Activated naive CD4-positive, alpha-beta T cell treated with anti-CD3 and anti-CD28 coated beads, Interleukin-2, amount 50 U/mL, for 24 hours (primary cell): ENCODE data around the gene CCDC148.

Source experiments
- H3K27ac Mint-ChIP-seq: one replicate; pipeline ENCODE4 v1.8.0; 2021; ENCODE audit warnings: mild to moderate bottlenecking, mixed read lengths
- H3K27me3 Mint-ChIP-seq: one replicate; pipeline ENCODE4 v1.8.0; 2021; ENCODE audit warnings: mixed read lengths
- H3K36me3 Mint-ChIP-seq: one replicate; pipeline ENCODE4 v1.8.0; 2021; ENCODE audit warnings: mixed read lengths
- H3K4me1 Mint-ChIP-seq: one replicate; pipeline ENCODE4 v1.8.0; 2021; ENCODE audit warnings: mixed read lengths
- H3K4me3 Mint-ChIP-seq: one replicate; pipeline ENCODE4 v1.8.0; 2021; ENCODE audit warnings: mild to moderate bottlenecking, mixed read lengths
- H3K9me3 Mint-ChIP-seq: one replicate; pipeline ENCODE4 v1.8.0; 2021; ENCODE audit warnings: mixed read lengths

CCDC148 gene

DNA sequence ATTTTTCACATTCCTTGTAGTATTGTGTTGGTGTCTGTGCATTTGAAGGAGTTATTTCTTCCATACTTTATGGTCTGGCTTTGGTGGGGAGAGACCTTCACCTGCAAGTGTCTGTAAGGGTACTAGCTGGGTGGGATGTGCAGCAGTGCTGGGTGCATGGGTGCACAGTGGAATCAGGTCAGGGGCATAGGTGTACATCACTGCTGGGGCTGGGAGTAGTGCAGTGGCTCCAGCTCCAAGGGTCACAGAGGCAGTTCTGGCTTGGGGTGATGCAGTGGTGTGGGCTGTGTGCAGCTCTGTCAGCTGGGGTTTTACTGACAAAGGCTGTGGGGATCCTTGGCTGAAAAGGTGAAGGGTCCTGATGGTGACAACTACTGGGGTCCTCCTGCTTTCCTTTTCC, 44.8 kb downstream of the CCDC148 start:
- H3K4me1 Mint-ChIP-seq: no peaks in the 10 kb centered on the region
- H3K27ac Mint-ChIP-seq: no peak overlapping the region
- peaks cover 7% of the 10 kb centered on the region for H3K27me3 Mint-ChIP-seq
- no peak overlapping the region for H3K4me3 Mint-ChIP-seq
- H3K9me3 Mint-ChIP-seq: peaks cover 8% of the 10 kb centered on the region
- peaks cover 3% of the 10 kb centered on the region for H3K36me3 Mint-ChIP-seq

DNA sequence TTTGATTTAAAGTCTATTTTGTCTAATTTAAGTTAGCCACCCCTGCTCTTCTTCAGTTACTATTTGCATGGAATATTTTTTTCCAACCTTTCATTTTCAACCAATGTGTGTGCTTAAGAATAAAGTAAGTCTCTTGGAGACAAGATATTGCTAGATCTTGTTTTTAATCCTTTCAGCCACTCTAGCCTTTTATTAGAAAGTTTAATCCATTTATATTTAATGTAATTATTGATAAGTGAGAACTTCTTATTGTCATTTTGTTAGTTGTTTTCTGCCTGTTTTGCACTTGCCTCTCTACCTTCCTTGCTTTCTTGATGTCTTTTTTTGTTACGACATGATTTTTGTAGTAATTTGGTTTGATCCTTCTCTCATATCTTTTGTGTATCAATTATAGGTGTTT, 46.4 kb downstream of the CCDC148 start:
- H3K4me3 Mint-ChIP-seq: no peak overlapping the region
- H3K36me3 Mint-ChIP-seq: no peaks in the 10 kb centered on the region
- no peak overlapping the region for H3K27ac Mint-ChIP-seq
- peaks cover 6% of the 10 kb centered on the region for H3K27me3 Mint-ChIP-seq
- peaks cover 3% of the 10 kb centered on the region for H3K9me3 Mint-ChIP-seq
- H3K4me1 Mint-ChIP-seq: no peaks in the 10 kb centered on the region

DNA sequence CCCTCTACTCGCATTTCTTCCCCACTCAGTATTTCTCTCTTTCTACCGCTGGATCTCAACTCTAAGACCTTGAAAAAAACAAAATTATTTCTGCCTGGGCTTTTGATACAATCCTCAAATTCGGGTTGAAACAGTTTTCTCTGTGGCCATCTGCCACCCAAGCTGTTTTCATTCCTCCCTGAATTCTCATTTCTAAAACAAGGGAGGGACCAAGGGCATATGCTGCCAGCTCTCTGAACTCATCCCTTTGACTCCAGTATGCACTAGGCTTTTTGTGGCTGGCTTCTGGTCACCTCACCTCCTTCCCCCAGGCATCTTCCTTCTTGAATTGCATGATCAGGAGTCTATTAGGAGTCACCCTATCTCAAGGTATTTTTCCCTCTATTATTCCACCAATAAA, 49.5 kb downstream of the CCDC148 start:
- H3K4me3 Mint-ChIP-seq: no peak overlapping the region
- peaks cover 2% of the 10 kb centered on the region for H3K27me3 Mint-ChIP-seq
- no peaks in the 10 kb centered on the region for H3K36me3 Mint-ChIP-seq
- no peak overlapping the region for H3K27ac Mint-ChIP-seq
- H3K9me3 Mint-ChIP-seq: no peaks in the 10 kb centered on the region
- no peaks in the 10 kb centered on the region for H3K4me1 Mint-ChIP-seq

DNA sequence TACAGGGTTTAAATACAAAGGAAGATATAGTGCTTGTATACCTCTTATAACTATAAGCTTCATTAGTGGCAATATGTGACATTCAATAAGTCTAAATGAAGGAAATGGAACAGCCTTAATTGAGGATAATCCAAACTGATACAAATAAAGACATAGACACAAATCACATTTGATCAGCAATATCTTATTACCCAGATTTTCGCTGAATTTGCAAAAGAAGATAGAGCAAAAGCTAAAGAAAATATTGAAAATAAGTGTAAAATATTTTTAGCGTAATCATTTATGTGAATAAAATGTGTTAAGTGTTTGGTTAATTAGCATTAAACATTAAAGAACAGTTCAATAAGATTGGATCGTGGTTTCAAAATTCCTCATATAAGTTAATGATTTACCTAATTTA, 51.2 kb downstream of the CCDC148 start:
- H3K36me3 Mint-ChIP-seq: no peaks in the 10 kb centered on the region
- H3K27ac Mint-ChIP-seq: no peak overlapping the region
- H3K4me1 Mint-ChIP-seq: no peaks in the 10 kb centered on the region
- peaks cover 4% of the 10 kb centered on the region for H3K27me3 Mint-ChIP-seq
- no peak overlapping the region for H3K4me3 Mint-ChIP-seq
- no peaks in the 10 kb centered on the region for H3K9me3 Mint-ChIP-seq

DNA sequence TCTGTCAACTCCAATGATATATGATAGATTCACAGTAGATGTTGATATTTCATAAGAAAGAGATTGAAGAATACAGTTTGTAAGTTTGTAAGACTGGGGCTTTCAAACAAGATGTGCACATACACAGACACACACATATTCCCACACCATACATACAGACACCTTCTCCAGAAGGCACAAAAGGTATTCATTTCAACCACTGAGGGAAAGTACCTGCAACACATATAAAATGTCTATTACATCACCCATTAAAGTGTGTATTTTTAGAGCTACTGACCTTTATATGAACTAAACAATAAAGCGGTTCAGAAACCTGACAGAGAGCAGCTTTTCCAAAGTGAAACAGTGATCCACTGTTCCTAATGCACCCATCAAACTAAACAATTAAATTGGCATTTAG, 53.3 kb downstream of the CCDC148 start:
- H3K9me3 Mint-ChIP-seq: no peaks in the 10 kb centered on the region
- H3K4me1 Mint-ChIP-seq: no peaks in the 10 kb centered on the region
- H3K4me3 Mint-ChIP-seq: no peak overlapping the region
- H3K36me3 Mint-ChIP-seq: peaks cover 2% of the 10 kb centered on the region
- peaks cover 8% of the 10 kb centered on the region for H3K27me3 Mint-ChIP-seq
- H3K27ac Mint-ChIP-seq: no peak overlapping the region

DNA sequence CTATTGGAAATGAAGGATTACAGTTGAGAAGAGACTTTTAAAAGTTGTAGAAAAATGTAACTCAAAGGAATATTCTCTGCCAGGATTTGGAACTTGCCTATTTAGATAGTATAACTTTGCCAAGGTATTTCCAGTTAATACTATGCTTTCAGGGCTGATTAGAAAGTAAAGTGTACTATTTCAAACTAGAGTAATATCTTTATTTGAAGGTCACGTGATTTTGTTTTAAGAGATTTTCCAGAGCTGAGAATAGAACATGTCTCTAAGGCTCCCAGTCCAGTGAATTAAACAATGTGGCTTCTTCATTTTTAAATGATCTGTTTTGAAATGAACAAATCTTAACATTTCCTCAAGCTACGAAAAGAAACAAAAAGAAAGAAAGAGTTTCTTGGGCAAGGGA, 53.9 kb downstream of the CCDC148 start:
- Mint-ChIP-seq H3K4me3 (no peak overlapping the region), H3K27me3 (peaks cover 12% of the 10 kb centered on the region), H3K27ac (no peak overlapping the region), H3K4me1 (no peaks in the 10 kb centered on the region), H3K9me3 (no peaks in the 10 kb centered on the region), H3K36me3 (peaks cover 2% of the 10 kb centered on the region)

DNA sequence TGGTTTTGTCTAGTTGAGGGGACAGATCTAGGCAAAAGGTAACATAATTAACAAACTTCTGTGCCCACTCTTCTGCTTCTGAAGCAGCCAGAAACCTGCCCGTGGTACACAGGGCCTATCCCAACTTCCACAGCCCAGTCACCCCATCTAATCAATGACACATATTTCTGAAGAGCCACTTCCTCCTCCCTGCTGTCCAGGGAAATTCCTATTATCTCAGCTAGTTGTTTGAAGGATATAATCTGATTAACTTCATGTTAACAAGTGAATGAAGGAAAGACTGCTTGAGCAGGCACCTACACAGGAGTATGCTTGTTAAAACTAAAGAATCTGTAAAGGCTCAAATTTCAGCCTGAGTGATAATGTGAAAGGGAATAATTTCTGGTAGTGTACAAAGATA, 61.4 kb downstream of the CCDC148 start:
- Mint-ChIP-seq H3K27ac (no peak overlapping the region), H3K9me3 (no peaks in the 10 kb centered on the region), H3K4me3 (no peak overlapping the region)

DNA sequence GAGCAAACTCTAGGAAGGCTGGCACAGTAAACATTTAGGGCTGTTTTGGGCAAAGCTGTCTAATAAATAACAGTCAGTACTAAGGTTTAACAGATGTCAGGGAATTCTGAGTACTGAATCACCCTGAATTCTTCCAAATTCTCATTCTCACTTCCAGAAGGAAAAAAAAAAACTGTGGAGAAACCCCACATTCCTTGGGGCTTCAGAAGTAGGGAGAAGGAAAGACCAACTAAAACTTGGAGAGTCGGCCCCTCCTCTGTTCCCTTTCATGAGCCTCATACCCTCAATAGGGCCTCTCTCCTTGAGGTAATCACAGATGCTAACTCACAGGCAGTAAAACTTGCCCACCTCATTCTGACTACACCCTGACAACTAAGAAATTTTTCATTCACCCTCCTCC, 62.1 kb downstream of the CCDC148 start:
- peaks cover 8% of the 10 kb centered on the region for H3K4me1 Mint-ChIP-seq
- no peak overlapping the region for H3K27ac Mint-ChIP-seq
- H3K36me3 Mint-ChIP-seq: peaks cover 2% of the 10 kb centered on the region
- H3K9me3 Mint-ChIP-seq: no peaks in the 10 kb centered on the region
- H3K4me3 Mint-ChIP-seq: no peak overlapping the region
- peaks cover 22% of the 10 kb centered on the region for H3K27me3 Mint-ChIP-seq

More for the DNA sequence above, 61.4 kb downstream of the CCDC148 start:
- H3K27me3 Mint-ChIP-seq: peaks cover 22% of the 10 kb centered on the region
- peaks cover 2% of the 10 kb centered on the region for H3K36me3 Mint-ChIP-seq
- H3K4me1 Mint-ChIP-seq: peaks cover 8% of the 10 kb centered on the region

DNA sequence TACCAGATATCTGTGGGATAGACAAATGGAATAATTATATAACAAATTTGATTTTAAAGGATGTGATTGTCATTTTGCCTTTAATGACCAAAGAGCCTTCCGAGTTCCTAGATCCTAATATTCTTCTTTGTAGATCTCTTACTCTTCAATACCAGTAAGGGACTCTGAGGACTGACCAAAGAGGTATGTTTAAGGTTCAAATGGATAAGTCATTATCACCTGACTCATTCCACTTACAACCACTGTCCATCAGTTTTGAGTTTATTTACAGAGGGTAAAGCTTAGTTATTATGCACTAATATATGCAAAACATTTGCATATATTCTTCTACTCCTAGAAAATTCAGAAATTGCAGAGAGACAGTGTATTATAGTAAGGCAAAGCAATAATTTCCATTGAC, 62.7 kb downstream of the CCDC148 start:
- H3K4me1 Mint-ChIP-seq: peaks cover 8% of the 10 kb centered on the region
- H3K4me3 Mint-ChIP-seq: no peak overlapping the region
- no peak overlapping the region for H3K27ac Mint-ChIP-seq
- H3K36me3 Mint-ChIP-seq: peaks cover 2% of the 10 kb centered on the region
- H3K27me3 Mint-ChIP-seq: peaks cover 22% of the 10 kb centered on the region
- H3K9me3 Mint-ChIP-seq: no peaks in the 10 kb centered on the region

DNA sequence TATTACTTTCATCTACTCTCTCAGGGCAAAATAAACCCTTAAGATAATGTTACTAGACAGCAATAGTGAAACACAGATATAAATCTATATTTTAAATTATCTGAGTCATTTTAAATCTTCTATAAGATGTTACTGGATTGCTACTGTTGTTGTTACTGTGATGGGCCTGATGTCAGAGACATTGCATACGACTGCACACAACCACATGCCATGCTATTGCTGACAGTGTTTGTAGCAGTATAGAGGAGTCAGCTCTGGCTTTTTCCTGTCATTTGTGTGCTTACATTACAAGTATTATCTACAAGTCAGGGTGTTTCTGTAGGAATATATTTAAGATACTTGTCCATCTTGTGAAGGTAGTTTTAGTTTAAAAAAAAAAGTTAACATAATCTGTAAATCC, 63.9 kb downstream of the CCDC148 start:
- Mint-ChIP-seq H3K4me3 (no peak overlapping the region), H3K27me3 (peaks cover 14% of the 10 kb centered on the region), H3K9me3 (no peaks in the 10 kb centered on the region), H3K4me1 (peaks cover 8% of the 10 kb centered on the region), H3K36me3 (no peaks in the 10 kb centered on the region), H3K27ac (no peak overlapping the region)

DNA sequence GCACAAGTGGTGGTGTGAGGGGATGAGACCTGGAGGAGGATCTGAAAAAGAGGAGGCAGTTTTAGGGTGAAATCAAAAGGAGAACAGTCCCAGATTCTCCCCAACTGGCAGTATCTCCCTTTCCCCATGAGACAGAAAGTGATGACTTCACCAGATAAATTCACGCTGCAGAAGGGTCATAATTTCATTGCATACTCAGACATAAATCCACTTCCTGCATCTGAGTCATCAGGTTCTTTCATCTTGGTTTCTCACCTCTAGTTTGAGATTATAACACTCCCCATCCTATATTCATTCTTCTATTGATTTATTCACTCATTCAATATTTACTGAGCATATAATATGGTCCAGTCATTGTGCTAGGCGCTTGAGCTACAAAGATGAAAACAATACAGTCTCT, 64.7 kb downstream of the CCDC148 start:
- H3K4me1 Mint-ChIP-seq: peaks cover 8% of the 10 kb centered on the region
- H3K4me3 Mint-ChIP-seq: no peak overlapping the region
- peaks cover 8% of the 10 kb centered on the region for H3K27me3 Mint-ChIP-seq
- H3K27ac Mint-ChIP-seq: peak overlapping the region; percentile 48
- H3K9me3 Mint-ChIP-seq: no peaks in the 10 kb centered on the region
- H3K36me3 Mint-ChIP-seq: no peaks in the 10 kb centered on the region

DNA sequence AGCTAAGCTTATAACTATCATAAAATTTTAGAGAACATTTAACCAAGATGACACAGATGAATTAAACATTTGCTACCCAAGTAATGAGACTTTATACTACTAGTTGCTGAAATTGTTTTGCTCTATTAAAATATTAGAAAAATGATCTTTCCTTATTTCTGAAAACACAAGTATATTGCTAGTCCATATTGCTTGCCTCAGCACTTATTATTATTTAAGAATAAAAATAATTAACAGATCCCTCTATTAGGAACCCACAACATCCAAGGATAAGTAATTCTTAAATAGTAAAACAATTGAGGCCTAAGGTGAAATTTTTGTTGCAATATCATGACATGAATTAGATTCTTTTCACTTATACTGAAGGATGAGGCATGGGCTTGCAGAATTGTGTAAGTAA, 65.2 kb downstream of the CCDC148 start:
- Mint-ChIP-seq H3K4me3 (no peak overlapping the region), H3K9me3 (no peaks in the 10 kb centered on the region), H3K27me3 (peaks cover 3% of the 10 kb centered on the region), H3K27ac (peak overlapping the region; percentile 48), H3K4me1 (peaks cover 8% of the 10 kb centered on the region), H3K36me3 (no peaks in the 10 kb centered on the region)

DNA sequence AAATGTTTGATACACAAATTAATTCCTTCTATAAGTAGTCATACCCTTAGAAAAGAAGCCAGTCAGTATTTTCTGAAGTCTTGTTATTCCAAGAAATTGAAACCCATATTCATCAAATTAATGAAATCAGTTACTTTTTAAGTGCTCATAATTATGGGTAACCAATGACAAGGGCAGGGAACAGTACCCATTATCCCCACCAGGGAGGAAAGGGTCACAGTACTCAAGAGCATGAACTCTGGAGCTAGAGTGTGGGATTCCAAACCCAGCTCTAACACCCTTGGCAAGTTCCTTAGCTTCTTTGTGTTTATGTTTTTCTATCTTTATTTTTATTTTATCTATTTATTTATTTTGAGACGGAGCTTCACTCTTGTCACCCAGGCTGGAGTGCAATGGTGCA, 68.4 kb downstream of the CCDC148 start:
- Mint-ChIP-seq H3K27me3 (peaks cover under 1% of the 10 kb centered on the region), H3K27ac (no peak overlapping the region), H3K36me3 (no peaks in the 10 kb centered on the region), H3K4me3 (no peak overlapping the region), H3K4me1 (peaks cover 8% of the 10 kb centered on the region), H3K9me3 (no peaks in the 10 kb centered on the region)

DNA sequence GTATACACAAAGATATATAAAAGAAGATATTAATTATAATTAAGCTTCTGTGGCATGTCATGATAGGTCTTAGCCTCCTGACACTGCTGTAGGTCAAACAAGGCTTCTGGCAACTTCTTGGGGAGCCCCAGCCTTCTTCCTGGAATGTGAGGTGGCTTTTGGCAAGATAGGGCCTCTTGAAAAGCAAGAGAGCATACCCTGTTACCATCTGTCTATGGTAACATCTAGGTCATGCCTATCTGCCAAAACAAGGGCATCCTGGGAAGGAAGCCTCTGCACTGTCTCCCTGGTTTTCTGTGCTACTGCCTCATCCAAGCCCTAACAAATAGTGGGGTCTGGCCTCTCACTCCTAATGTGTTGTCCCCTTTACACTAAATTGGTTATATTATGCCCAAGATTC, 70.9 kb downstream of the CCDC148 start:
- no peaks in the 10 kb centered on the region for H3K36me3 Mint-ChIP-seq
- H3K27ac Mint-ChIP-seq: no peak overlapping the region
- peaks cover 5% of the 10 kb centered on the region for H3K27me3 Mint-ChIP-seq
- H3K4me3 Mint-ChIP-seq: no peak overlapping the region
- H3K4me1 Mint-ChIP-seq: no peaks in the 10 kb centered on the region
- H3K9me3 Mint-ChIP-seq: no peaks in the 10 kb centered on the region

DNA sequence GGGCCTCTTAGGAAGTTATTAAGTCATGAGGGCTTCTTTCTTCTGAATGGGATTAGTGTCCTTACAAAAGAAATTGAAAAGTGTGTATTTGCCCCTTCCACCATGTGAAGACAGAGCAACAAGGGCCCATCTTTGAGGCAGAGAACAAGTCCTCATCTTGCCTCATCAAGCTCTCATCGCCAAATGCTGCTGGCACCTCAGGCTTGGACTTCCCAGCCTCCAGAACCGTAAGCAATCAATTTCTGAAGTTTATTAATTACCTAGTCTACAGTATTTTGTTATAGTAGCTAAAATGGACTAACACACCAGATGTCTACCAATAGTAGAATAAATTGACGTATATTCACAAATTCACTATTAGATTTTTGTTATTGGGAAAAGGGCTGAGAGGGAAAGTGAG, 74.6 kb downstream of the CCDC148 start:
- Mint-ChIP-seq H3K9me3 (no peaks in the 10 kb centered on the region), H3K36me3 (no peaks in the 10 kb centered on the region), H3K27ac (no peak overlapping the region), H3K4me1 (no peaks in the 10 kb centered on the region), H3K4me3 (no peak overlapping the region), H3K27me3 (peaks cover 6% of the 10 kb centered on the region)

DNA sequence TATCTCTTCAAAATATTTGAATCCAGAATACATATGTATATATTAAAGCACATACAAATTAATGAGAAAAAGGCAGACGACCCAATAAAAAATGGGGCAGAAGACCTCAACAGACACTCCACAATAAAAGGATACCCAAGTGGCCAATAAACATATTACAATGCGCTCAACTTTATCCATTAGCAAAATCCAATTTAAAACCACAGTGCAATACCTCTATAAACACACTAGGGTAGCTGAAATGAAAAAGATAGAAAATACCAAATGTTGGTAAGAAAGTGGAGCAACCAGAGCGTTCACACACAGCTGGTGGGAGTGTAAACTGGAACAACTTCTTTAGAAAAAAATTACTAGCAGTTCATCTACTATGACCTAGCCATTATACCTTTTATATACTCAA, 75.3 kb downstream of the CCDC148 start:
- Mint-ChIP-seq H3K4me3 (no peak overlapping the region), H3K9me3 (no peaks in the 10 kb centered on the region), H3K4me1 (no peaks in the 10 kb centered on the region), H3K36me3 (no peaks in the 10 kb centered on the region), H3K27ac (no peak overlapping the region), H3K27me3 (peaks cover 6% of the 10 kb centered on the region)

DNA sequence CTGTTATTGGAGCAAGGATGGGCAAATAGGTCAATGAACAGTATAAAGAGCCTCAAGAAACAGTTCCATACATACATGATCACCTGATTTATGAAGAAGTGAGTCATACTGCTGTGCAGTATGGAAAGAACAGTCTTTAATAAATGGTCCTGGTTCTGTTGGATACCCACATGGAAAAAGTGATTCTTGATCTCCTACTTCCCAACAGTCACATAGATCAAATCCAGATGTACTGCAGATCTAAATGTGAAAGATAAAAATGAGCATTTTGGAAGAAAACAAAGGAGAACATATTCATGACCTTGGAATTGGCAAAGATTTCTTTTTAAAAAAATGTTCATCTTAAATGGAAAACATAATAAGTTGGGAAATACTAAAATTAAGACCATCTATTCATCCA, 75.8 kb downstream of the CCDC148 start:
- H3K9me3 Mint-ChIP-seq: no peaks in the 10 kb centered on the region
- no peaks in the 10 kb centered on the region for H3K4me1 Mint-ChIP-seq
- H3K27me3 Mint-ChIP-seq: peaks cover 6% of the 10 kb centered on the region
- no peak overlapping the region for H3K27ac Mint-ChIP-seq
- H3K36me3 Mint-ChIP-seq: no peaks in the 10 kb centered on the region
- no peak overlapping the region for H3K4me3 Mint-ChIP-seq
